GM21515 (cell line): Measurements from ENCODE around the gene NR2F6.
"Not testable (repeated sequence)": the region's sequence is repeated elsewhere in the genome, so short reads cannot be mapped to it uniquely, and the experiment has no call there.

Experiments
- ATAC-seq: cut with Tn5 transposase; IDR thresholded peaks from one replicate; pipeline ENCODE4 v1.9.1; 2021; ENCODE audit not compliant: unreplicated experiment

NR2F6 gene

DNA sequence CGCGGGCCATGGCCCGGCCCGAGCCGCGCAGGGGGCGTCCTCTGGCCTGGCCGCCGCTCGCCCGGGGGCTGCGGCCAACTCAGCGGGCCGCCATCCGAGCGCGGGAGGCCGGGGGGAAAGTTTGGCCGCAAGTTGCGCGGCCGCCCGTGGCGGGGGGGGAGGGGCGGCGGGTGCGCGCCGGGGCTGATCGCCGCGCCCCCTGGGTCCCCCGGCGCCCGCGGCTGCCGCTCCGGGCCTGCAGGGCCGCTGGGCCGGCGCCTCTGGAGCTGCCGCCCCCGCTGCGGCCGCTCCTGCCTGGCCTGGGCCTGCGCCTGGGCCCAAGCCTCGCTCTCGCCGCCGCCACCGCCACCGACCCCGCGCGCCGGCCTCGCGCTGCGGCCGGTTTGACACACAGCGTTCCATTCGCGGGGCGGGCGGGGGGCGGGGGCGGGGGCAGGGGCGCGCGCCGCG is at the start of gene NR2F6:
TSS of gene NR2F6 (minus strand) at position 385 of the 450 bp plus-strand sequence. CDS start 699 bp downstream, outside the sequence.
- no peak for ATAC-seq

DNA sequence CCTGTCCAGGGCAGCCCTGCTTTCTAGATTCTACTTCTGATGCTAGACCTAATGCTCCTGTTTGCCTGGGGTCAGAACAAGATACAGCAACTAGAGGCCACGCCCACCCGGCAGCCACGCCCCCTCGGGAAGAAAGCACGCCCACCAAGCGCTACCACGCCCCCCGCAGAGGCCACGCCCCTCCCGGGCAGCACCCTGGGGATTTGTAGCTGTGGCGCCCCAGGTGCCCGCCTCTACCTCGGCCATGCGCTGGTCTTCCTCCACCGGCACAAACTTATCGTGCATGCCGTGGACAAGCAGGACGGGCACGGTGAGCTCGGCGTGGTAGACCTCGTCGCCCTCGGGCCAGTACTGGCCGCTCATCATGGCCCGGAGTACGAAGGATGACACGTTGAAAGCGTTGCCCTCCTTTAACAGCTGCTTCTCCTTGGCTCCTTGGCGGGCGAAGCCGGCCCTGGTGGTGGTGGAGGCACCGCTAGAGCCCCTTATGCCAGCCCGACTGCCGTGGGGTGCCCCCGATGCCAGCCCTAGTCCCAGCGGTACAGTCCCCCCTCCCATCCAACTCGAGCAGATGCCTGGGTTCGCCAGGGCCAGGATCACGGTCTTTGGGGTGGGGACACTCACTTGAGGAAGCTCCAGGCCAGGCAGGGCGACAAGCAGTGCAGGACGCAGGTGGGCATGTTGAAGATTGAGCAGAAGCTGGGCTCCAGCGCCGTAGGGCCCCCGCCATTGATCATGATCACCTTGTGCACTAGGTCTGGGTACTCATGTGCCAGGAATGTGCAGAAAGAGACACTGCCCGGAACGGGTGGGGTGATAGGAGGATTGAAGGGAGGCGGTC is 48.6 kb upstream of the NR2F6 start:
- no peak for ATAC-seq

DNA sequence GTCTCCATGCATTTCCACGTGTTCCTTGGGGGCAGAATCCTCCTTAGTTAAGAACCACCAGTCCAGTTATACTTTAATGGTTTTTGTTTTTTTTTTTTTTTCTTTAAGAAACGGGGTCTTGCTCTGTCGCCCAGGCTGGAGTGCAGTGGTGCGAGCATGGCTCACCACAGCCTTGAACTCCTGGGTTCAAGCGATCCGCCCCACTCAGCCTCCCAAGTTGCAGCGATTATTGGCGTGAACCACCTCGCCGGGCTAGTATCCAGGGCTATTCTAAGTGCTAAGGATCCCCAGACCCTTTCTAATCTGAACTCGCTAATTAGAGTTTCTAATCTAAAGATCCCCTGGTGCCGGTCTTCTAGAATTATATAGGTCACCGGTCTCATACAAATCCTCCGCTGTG is 47.9 kb upstream of the NR2F6 start:
- no peak for ATAC-seq

DNA sequence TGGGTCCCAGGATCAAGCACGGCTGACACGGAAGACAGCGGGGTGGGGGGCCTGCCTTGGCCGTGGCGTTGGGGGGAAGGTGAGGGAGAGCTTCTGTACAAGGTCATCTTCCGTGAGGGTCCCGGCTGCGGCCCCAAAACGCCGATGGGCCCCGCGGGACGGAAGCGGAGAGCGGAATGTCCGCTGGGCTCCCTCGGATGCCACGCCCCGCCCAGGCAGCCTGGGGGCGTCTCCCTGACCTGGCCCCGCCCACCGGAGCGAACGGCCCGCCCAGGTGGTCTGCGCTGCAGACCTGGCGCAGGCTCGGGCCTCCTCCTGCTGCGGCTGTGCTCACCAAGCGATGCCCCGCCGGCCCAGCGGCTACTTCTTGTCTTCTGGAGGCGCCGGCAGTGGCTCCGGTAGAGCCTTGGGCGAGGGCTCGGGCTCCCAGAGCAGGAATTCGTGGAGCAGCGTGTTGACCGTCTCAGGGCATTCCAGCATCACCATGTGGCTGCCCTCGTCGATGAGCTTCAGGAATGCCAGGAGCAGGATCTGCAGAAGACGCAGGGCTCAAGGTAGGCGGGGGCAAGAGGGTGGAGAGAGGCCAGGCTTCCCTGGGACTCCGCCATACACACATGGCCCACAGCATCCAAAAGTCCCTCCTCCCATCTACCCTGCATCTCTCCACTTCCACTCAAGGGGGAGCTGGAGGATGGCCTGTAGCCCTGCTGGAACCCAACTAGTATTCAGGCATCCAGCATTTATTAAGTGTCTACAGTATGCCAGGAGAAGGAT is 46.8 kb upstream of the NR2F6 start:
- peak; percentile 71 for ATAC-seq

DNA sequence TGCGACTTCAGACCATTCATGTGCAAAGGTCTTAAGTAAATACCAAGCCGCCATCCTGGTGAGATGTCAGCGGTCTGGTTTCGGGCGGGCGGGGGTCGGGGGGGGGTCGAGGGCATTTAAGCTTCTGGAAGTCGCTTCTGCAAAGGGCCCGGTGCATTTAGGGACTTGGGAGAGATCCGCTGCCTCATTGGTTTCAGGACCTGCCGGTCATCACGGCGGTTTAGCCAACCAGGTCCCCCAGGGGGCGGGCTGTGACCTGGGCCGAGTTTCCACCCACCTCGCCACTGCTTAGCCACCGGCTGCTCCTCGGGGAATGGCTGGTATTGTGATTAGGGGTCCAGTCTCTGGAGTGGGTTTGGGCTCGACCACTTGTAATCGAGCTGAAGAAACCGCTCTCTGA is 43.8 kb upstream of the NR2F6 start:
- no peak for ATAC-seq

DNA sequence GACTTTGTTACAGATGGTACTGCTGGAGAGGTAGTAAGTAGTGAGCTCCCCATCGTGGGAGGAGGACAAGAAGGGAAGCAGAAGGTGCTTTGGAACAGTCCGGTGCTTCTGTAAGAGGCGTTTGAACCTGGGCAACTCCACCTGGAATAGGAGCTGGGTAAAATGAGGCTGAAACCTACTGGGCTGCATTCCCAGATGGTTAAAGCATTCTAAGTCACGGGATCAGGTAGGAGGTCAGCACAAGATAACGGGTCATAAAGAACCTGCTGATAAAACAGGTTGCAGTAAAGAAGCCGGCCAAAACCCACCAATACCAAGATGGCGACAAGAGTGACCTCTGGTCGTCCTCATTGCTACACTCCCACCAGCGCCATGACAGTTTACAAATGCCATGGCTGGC is 41.0 kb upstream of the NR2F6 start:
- ATAC-seq = no peak

DNA sequence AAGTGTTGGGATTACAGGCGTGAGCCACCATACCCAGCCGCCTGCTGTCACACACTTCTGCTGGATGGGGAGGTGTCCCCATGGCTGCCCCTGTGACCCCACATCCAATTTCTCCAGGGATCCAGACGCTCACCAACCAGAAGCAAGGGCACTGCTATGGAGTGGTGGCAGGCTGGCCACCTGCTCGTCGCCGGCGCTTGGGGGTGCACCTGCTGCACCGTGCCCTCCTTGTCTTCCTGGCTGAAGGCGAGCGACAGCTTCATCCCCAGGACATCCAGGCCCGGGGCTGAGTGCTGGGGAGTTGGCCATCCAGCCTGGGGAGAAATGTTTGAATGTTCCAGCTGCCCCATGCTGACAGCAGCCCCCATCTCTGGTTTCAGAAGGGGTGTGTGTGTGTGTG is 40.5 kb upstream of the NR2F6 start:
- ATAC-seq = no peak

DNA sequence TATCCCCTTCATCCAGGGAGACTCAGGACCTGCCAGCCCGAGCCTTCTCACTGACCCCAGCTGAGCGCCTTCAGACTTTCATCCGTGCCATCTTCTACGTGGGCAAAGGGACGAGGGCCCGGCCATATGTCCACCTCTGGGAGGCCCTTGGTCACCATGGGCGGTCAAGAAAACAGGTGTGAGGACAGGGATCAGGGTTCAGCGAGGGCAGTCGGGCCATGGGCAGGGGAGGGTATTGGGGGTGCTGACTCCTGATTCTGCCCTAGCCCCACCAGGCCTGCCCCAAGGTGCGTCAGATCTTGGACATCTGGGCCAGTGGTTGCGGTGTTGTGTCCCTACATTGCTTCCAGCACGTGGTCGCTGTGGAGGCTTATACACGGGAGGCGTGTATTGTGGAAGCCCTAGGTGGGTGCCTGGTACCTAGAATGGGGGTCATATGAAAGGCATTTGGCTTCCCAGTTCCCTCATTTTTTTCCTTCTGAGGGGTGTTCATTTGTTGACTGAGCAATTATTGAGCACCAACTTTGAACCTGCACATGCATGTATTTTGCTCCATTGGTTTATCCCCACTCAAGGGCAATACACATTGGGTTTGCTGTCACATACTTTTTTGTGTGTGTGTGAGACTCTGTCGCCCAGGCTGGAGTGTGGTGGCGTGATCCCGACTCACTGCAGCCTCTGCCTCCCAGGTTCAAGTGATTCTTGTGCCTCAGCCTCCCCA is 39.9 kb upstream of the NR2F6 start:
- ATAC-seq = no peak

DNA sequence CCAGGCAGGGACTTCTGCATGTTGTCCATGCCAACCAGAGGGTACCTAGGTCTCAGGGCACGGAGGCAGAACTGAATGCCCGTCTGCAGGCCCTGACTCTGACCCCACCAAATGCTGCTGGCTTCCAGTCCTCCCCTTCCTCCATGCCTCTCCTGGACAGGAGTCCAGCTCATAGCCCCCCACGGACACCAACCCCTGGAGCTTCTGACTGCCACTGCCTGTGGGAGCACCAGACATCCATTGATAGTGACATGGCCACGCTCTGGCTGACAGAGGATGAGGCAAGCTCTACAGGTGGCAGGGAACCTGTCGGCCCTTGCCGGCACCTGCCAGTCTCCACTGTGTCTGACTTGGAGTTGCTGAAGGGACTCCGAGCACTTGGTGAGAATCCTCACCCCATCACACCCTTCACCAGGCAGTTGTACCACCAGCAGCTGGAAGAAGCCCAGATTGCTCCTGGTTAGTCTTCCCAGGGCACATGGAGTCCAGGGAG is 37.8 kb upstream of the NR2F6 start:
- ATAC-seq = no peak

DNA sequence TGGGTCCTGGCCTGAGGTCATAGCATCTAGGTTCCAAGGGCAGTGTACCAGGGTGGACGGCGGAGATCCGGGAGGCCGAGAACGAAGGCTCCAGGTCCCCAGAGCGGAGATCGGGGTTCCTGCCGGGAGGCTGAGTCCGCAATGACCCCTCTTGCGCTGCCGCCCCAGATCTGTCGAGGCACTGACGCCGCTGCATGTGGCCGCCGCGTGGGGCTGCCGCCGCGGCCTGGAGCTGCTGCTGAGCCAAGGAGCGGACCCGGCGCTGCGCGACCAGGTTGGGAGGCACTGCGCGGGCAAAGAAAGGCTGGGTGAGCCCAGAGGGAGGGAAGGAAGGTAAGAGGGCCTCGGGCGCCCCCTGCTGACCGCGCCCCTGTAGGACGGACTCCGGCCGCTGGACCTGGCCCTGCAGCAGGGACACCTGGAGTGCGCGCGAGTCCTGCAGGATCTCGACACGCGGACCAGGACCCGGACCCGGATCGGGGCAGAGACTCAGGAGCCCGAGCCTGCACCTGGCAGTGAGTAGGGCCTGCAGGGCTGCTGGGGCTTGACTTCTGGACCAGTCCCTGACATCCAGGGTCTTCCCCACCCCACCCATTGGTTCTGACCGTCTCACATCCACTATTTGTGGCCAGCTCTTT is 36.9 kb upstream of the NR2F6 start:
- peak; percentile 56 for ATAC-seq

DNA sequence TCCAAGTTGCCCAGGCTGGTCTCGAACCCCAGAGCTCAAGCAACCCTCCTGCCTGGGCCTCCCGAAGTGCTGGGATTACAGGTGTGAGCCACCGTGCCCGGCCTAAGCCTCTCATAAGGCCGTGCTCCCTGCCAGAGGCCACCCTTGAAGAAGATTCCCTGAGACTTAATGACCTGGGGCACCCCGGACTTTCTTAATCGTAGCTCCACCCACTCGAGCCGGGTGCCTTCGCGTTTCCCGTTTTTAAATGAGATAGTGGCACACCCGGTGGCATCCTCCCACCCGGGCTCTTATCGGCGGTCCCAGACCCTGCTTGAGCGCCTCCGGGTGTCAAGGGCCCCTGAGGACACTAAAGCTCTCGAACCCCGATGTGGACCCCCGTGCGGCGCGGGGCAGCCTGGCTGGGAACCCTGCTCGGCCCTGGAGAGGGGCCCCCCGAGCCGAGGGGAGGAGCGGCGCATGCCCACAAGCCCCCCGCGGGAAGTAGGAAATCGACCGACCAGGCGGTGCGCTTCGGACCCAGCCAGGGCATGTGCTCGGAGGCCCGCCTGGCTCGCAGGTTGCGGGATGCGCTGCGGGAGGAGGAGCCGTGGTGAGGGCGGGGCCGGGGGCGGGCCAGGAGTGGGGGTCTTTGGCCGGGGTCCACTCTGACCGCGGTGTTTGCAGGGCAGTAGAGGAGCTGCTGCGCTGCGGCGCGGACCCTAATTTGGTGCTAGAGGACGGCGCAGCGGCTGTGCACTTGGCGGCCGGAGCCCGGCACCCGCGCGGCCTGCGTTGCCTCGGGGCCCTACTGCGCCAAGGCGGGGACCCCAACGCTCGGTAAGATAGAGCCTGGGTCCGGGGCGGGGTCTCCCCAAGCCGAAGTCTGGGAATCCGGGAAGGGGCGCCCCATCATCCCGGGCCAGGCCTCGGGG is 35.9 kb upstream of the NR2F6 start, which contains the start of gene ANKLE1:
TSS of gene ANKLE1 (plus strand) at position 511 of the 914 bp plus-strand sequence. CDS start at position 531, 20 bp downstream.
- no peak for ATAC-seq

DNA sequence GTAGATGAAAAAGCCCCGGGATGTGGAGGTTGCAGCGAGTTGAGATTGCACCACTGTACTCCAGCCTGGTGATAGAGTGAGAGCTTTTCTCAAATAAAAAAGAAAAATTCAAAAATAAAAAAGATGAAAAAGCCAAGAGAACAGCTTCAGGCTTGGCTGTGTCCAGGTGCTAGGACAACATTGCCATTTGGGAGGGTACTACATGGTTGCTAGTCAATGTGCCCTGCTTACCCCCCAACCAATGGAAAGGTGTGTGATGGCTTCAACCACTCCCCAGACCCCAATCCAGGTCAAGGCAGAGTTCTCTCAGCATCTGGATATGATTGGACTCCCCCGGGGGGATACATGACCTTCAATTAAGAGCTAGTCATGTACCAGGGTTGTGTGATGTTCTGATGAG is 33.7 kb upstream of the NR2F6 start:
- no peak for ATAC-seq

DNA sequence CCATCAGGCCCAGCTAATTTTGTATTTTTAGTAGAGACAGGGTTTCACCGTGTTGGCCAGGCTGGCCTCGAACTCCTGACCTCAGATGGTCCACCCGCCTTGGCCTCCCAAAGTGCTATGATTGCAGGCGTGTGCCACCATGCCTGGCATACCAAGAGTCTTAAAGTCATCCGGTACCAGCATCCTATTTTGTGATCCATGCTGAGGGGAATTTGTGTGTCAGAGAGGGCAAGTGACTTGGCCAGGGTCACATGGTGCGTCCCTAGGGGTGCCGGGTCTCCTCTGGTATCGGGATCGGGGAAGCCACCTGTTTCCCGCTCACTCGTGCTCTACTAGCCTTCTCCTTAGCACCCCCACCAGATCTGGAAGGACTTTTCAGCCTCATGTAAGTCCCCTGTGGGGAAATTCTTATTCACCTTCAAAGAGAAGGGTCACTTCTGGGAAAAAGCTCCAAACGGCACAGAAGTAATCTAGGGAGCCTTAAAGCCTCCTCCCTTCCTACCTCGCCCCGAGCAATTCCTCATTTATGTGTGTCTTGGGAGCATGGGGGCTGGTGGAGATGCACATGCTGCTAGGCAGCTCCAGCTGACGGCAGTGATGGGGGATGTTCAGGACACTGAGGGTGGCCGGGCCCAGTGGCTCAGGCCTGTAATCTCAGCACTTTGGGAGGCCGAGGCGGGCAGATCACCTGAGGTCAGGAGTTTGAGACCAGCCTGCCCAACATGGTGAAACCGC is 29.9 kb upstream of the NR2F6 start:
- no peak for ATAC-seq

DNA sequence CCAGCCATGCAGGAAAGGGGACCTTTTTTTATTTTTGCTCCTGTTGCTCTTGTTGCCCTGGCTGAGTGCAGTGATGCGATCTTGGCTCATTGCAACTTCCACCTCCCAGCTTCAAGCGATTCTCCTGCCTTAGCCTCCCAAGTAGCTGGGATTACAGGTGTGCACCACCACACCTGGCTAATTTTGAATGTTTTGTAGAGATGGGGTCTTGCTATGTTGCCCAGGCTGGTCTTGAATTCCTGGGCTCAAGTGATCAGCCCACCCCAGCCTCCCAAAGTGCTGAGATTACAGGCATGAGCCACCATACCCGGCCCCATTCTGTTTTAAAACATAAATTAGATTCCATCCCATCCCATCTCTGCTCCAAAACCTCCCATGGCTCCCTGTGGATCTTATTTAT is 29.2 kb upstream of the NR2F6 start:
- ATAC-seq = not testable (repeated sequence)

DNA sequence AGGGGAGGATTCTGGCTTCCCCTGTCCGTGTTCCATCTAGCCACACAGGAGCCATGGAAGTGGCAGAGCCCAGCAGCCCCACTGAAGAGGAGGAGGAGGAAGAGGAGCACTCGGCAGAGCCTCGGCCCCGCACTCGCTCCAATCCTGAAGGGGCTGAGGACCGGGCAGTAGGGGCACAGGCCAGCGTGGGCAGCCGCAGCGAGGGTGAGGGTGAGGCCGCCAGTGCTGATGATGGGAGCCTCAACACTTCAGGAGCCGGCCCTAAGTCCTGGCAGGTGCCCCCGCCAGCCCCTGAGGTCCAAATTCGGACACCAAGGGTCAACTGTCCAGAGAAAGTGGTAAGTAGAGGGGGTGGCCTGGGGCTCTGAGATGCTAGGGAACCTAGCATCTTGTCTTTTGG is 23.0 kb upstream of the NR2F6 start:
- ATAC-seq = no peak

DNA sequence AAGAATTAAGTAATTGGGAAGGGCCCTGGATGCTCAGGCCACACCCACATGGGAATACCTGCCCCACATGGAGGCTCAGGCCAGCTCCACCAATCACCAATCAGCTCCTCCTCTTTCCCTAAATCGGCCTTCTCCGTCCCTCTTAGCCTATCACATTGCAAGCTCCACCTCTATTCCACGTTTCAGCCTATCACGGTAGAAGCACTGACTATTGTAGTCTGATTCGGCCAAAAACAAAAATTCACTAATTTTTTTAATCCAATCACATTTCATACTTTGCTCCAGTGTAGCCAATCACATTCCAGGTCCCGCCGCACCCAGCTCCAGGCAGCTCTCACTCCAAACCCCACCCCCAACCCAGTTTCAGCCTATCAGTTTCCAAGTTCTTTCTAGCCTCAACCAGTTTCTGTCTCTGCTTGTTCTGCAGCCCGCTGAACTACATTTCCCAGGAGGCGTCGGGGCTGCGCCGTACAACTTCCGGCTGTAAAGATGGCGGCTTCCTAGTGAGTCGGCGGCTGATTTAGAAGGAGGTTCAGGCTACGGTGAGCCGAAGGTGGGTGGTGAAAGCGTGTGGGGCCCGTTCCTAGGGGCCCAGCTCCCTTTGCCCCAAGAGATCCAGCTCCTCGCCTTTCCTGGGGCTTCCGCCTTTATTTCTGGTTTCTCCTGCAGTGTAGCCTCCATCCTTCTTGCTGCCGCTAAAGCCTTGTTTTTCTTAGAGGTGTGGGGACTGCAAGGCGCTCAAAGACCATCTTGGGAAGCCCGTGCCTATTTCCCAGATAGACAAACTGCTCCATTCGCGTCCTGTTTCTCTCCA is 21.5 kb upstream of the NR2F6 start, which contains the start of gene BABAM1:
TSS of gene BABAM1 (plus strand) at position 469 of the 814 bp plus-strand sequence. CDS start 1,364 bp downstream, outside the sequence.
- peak; percentile 82 for ATAC-seq

DNA sequence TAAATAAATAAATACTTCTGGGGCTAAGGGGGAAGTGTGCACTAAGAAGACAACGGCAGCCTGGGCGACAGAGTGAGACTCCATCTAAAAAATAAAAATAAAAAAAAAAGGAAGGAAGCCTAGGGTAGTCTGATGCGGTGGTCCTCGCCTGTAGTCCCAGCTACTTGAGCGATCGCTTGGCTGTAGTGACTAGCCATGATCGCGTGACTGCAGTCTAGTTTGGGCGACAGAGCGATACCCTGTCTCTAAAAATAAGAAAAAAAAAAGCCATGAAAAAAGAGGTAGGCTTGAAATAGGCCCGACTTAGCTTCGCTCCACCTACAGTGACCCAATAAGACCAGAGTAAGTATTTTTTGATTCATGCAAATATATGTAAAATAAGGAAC is 20.9 kb upstream of the NR2F6 start:
- peak; percentile 21 for ATAC-seq

DNA sequence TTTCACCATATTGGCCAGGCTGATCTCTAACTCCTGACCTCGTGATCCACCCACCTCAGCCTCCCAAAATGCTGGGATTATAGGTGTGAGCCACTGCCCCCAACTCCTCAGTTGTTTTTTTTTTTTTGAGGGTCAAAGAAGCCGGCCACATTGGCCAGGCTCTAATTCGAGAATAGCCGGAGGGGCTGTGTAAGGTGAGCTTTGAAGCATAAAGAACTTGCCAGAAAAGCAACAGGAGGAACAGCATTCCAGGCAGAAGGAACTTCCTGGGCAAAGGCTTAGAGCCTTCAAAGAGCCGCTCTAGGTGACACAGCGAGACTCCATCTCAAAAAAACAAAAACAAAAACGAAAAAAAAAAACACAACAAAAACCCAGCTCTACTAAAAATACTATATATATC is 20.3 kb upstream of the NR2F6 start:
- ATAC-seq = no peak
